Measurements from ENCODE around the gene FNDC3A.

DNA sequence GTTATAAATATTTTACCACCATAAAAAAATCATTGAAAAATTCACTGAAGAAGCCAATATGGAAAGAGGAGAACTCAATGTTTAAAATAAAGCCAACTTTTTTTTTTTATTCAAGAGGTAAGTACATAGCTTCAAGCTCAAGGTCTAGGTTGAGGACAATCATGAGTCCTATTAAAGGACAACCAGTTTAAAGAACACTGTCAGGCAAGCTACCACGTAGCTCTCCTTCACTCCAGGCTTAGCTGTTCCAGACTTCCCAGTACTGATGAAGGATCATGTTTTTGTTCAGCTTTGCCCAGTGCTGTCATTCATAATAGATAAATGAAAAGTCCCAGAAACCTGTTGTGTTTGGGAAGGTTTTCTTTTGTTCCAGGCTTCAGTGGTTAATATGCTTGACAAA, 234.4 kb downstream of the FNDC3A start:
- TF ChIP-seq EZH2 (IDR thresholded peaks at IDR 0.05; ENCODE audit: low read length, unreplicated experiment) (no peak), EZH2phosphoT487 (IDR thresholded peaks at IDR 0.05; ENCODE audit: borderline replicate concordance, low read length) (no peak)
